HUES64 (cell line): ENCODE measurements around the gene TBC1D22A.
"Not testable (repeated sequence)": the region's sequence is repeated elsewhere in the genome, so short reads cannot be mapped to it uniquely, and the experiment has no call there.

Source experiments
- H3K27ac ChIP-seq: 2 replicates; pipeline ENCODE4 v1.7.0; 2013; ENCODE audit warnings: low read depth, low read length, inconsistent platforms
- H3K27me3 ChIP-seq: 2 replicates; pipeline ENCODE4 v1.6.1; 2013; ENCODE audit warnings: mild to moderate bottlenecking, low read length; ENCODE audit not compliant: insufficient read depth
- H3K36me3 ChIP-seq: 2 replicates; pipeline ENCODE4 v1.6.1; 2013; ENCODE audit warnings: mild to moderate bottlenecking, low read length; ENCODE audit not compliant: insufficient read depth
- H3K4me1 ChIP-seq: 2 replicates; pipeline ENCODE4 v1.6.1; 2013; ENCODE audit warnings: mild to moderate bottlenecking, low read length, moderate library complexity; ENCODE audit not compliant: insufficient read depth
- H3K4me3 ChIP-seq: 2 replicates; pipeline ENCODE4 v1.5.1; 2013; ENCODE audit warnings: mild to moderate bottlenecking, low read length, moderate library complexity
- H3K9ac ChIP-seq: 2 replicates; pipeline ENCODE4 v1.6.1; 2013; ENCODE audit warnings: mild to moderate bottlenecking, low read depth, low read length
- H3K9me3 ChIP-seq: 2 replicates; pipeline ENCODE4 v1.6.1; 2013; ENCODE audit warnings: low read depth, low read length; ENCODE audit not compliant: insufficient read depth
- WGBS: fragments of 150-250, 120-280 bp; methylation state at CpG from one replicate; pipeline ENCODE4 v1.1.7; 2013; ENCODE audit warnings: missing lambda C conversion rate; 5-methylcytosine and 5-hydroxymethylcytosine counted together

The TBC1D22A gene

DNA sequence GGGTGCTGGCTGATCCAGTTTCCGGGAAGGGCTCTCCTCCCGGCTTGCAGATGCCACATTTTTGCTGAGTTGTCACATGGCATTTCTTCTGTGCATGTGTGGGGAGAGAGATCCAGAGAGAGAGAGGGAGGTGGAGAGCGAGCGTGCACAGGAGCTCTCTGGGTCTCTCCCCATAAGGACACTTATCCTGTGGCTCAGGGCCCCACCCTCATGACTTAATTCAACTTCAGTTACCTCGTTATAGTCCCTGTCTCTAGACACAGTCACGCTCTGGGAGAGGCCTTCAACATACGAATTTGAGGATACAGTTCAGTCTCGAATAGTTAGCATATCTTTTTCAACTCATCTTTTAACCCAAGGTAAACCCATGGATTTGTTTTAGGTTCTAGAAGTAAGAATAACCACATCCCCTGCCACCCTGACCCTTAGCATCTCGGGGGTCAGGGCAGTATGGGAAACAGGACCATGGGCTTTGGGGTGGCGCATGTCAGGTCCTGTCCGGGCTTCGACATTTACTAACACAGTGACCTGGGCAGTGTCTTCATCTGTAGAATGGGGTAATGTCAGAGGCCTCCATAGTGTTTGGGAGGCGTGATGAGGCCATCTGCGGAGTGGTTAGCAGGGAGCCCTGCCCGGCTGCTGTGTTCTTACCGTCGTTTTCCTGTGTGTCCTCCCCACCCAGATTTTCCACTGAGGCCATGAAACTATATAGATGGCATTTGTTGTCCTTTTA is 46.9 kb downstream of the TBC1D22A start:
- Histone ChIP-seq H3K4me1 (0 out of 2 replicates have a peak, but pooled peaks cover 6% of the 10 kb centered on the region), H3K4me3 (no peak overlapping the region), H3K9ac (no peak overlapping the region), H3K9me3 (no peaks in the 10 kb centered on the region), H3K27ac (no peak overlapping the region), H3K36me3 (peaks cover 4% of the 10 kb centered on the region; the same call in 1 of the 2 replicates), H3K27me3 (no peaks in the 10 kb centered on the region)
- WGBS: 94% methylated on average over 17 of the region's 17 CpGs

DNA sequence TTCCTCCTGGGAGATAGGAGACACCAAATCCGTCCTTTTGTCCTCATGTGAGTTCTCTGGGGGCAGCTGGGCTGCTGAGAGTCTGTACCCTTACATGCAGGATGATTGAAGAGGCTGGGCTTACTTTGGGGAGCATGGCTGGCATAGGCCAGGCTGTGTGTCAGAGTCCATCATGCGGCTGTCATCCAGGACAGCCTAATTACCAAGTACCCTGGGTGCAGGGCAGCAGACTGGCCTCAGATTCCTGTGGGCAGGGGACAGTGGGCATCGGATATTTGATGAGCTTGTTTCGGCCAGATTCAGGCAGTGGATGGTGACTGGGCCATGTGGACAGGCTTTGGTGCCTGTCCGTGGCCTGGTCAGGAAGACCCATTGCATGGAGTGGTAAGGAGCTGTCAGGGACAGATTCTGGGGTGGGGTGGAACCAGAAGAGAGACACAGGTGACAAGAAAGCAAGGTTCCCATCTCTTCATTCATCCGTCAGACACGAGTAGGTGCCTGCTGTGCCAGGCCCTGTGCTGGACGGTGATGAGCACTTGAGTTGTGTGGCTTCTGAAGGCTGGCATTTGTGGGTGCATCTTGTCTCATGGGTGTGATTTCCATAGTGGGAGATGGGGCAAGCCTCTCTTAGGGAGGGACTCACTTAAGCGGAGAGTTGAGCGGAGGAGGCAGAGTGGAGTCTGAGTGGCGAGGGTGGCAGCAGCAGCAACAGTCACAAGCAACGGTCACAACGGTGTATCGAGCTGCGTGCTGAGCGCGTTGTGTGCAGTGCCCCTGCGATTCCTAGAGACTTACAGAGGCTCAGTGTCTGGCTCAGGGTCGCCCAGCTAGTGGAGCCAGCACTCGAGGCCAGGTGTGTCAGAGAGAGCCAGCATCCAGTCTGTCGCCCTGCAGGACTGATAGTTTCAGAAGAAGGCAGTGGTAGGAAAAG is 48.7 kb downstream of the TBC1D22A start:
- Histone ChIP-seq H3K27me3 (no peaks in the 10 kb centered on the region), H3K9ac (no peak overlapping the region), H3K36me3 (0 out of 2 replicates have a peak, but pooled peaks cover 4% of the 10 kb centered on the region), H3K4me1 (peaks cover 14% of the 10 kb centered on the region; the same call in 1 of the 2 replicates), H3K27ac (no peak overlapping the region), H3K9me3 (no peaks in the 10 kb centered on the region), H3K4me3 (no peak overlapping the region)
- WGBS: 94% methylated on average over 21 of the region's 21 CpGs

DNA sequence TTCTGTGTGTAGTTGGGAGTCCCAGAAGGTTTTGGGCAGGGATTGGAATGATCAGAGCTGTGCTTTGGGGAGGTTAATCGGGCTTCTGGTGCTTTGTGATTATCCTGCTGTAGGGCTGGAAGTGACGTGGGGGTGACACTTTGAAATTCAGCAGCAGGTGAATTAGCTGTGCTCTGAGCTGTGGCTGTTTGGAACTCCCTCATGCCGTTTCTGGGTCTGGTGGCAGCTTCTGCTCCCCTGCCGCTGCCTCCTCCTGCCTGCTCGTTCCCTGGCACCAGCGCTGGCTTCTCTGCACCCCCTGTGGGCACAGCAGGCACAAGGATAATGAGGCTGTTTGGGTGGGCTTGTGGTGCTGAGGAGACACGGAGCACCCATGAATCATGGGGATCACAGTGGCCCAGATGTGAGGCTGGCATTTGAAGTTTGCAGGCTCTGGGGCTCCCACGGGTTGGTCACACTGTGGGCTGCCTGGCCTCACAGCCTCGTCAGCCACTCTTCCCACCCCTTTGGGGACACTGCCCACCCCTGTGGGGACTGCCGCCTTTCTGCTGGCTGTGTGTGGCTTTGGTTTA is 49.7 kb downstream of the TBC1D22A start:
- H3K9ac ChIP-seq: no peak overlapping the region
- WGBS: 89% methylated on average over 10 of the region's 10 CpGs
- H3K4me1 ChIP-seq: peaks cover 12% of the 10 kb centered on the region; the same call in 1 of the 2 replicates
- no peaks in the 10 kb centered on the region for H3K9me3 ChIP-seq
- no peaks in the 10 kb centered on the region for H3K27me3 ChIP-seq
- 0 out of 2 replicates have a peak, but pooled peaks cover 4% of the 10 kb centered on the region for H3K36me3 ChIP-seq
- no peak overlapping the region for H3K4me3 ChIP-seq
- H3K27ac ChIP-seq: no peak overlapping the region

DNA sequence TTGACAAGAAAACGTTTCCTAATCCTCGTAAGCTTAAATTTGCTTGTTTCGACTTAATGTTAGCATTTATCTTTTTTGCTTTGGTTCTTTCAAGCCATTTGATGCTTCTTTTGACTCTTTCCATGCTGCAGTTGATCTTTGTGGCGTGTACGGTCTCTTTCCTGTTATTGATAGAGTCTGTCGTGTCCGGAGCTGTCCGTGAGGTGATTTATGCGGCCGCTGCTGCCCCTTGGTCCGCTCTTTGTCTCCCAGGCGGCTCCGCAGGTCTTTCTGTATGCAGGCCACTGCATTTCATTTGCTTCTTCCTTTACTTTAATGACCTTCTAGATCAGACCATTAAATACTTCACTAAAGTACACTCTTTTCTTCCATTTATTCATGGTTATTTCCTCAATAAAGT is 50.3 kb downstream of the TBC1D22A start:
- H3K9ac ChIP-seq: no peak overlapping the region
- no peaks in the 10 kb centered on the region for H3K9me3 ChIP-seq
- no peaks in the 10 kb centered on the region for H3K27me3 ChIP-seq
- H3K27ac ChIP-seq: no peak overlapping the region
- H3K36me3 ChIP-seq: no peaks in the 10 kb centered on the region
- H3K4me3 ChIP-seq: no peak overlapping the region
- WGBS: 93% methylated on average over 13 of the region's 13 CpGs
- H3K4me1 ChIP-seq: peaks cover 12% of the 10 kb centered on the region; the same call in 1 of the 2 replicates

DNA sequence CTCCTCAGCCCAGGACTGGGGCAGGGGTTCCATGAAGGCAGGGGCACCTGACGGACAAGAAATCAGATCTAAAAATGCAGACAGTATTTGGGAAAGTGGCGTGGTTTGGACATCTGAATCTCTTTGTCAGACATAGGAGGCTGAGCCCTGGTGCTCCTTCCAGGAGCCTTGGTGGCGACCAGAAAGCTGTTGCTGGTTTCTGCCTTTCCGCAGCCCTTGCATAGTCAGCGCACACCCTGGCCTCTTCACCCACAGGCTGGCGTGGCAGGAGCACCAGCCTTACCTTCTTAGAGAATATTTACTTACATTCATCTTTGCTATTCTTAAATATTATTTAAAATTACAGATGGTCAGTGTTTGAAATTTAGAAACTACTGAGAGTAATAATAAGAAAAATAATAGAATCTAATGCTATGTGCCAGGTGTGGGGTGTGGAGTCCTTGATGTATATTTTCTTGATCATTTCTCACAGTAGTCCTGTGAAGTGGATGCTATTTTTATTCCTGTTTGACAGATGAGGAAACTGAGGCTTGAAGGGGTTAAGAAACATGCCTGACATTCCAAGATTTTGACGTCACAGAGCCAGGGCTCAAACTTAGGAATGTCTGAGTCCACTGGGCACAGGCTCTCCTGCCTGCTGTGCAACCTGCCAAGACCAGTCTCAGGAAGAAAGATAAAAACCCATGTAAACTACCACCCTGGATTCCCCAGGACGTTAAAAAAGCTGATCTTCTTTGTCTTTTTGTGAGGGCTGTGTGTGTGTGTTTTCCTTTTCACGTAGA is 51.6 kb downstream of the TBC1D22A start:
- no peaks in the 10 kb centered on the region for H3K36me3 ChIP-seq
- no peak overlapping the region for H3K4me3 ChIP-seq
- peaks cover 12% of the 10 kb centered on the region; the same call in 1 of the 2 replicates for H3K4me1 ChIP-seq
- H3K27me3 ChIP-seq: no peaks in the 10 kb centered on the region
- no peak overlapping the region for H3K27ac ChIP-seq
- WGBS: 87% methylated on average over 8 of the region's 9 CpGs
- no peaks in the 10 kb centered on the region for H3K9me3 ChIP-seq
- H3K9ac ChIP-seq: no peak overlapping the region

DNA sequence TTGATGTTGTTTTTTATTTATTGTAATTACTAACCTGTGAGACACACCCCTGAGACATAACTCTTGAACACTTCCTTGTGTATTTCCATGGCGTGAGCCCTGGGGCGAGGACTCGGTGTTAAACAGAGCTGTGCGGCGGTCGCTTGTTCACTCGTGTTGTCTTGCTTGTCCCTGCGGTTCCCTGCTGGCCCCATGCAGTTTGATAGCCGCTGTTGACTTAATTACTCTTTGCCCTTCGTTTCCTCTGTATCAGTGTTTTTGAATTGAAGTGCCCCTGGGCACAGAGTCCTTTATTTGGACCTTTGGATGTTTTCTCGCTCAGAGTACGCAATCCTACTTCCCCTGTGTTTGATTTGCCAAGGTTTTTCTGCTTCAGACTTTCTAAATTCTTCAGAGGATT is 52.7 kb downstream of the TBC1D22A start:
- Histone ChIP-seq H3K9ac (no peak overlapping the region), H3K36me3 (no peaks in the 10 kb centered on the region), H3K9me3 (0 out of 2 replicates have a peak, but pooled peaks cover under 1% of the 10 kb centered on the region), H3K27ac (no peak overlapping the region), H3K27me3 (no peaks in the 10 kb centered on the region), H3K4me1 (peaks cover 12% of the 10 kb centered on the region; the same call in 1 of the 2 replicates), H3K4me3 (no peak overlapping the region)
- 95% methylated on average over 12 of the region's 12 CpGs for WGBS

DNA sequence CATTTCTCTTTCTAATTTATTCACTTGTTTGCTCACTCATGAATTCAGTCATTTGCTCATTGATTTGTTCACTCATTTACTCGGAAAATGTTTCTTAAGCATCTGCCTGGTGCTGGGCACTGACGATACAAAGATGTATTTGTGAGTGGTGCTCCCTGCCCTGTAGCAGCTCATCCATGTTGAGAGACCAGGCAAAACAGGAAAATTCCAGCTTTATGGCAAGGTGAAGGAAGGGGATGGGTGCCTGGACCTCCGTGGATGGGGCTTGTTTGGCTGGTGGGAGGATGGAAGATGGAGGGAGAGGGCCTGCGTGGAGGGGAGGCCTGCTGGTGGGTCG is 53.1 kb downstream of the TBC1D22A start:
- H3K9me3 ChIP-seq: 0 out of 2 replicates have a peak, but pooled peaks cover 4% of the 10 kb centered on the region
- no peaks in the 10 kb centered on the region for H3K27me3 ChIP-seq
- H3K4me3 ChIP-seq: no peak overlapping the region
- H3K9ac ChIP-seq: no peak overlapping the region
- WGBS: 84% methylated on average over 5 of the region's 5 CpGs
- no peak overlapping the region for H3K27ac ChIP-seq
- peaks cover 12% of the 10 kb centered on the region; the same call in 1 of the 2 replicates for H3K4me1 ChIP-seq
- H3K36me3 ChIP-seq: no peaks in the 10 kb centered on the region

DNA sequence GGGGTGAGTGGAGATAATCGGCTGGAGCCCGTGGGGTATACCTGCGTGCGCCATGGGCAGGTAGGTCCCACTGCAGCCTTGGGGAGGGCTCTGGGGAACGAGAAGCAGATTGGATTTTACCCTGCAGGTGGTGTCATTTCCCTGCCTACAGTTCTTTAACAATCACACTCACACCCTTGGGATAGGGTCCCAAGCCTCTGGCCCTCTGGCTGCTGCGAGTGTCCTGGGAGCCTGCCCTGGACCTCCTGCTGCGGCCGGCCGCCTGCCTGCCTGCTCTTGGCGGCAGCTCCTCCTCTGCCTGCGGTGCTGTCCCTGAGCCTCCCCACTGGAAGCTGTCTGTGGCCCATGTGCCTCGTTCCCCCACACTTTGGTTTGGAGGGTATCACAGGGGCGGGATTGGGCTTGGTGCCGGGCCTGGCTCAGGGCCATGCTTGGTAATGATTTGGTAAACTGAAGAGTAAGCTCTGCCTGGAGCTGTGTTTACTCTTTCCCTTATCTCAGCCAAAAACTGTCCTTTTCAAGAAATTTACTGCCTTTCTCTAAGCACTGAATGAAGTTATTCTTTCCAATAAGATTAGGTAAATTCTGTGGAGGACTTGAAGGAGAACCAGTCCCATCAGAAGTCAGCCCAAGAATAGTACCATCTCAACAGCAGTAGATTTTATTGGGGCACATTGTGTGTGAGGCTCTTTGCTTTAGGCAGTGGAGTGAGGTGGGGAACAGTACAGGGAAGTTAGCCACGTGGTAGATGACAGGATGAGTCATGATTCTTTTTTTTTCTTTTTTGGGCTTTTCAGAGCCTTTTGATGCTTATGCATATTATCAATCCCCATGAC is 53.7 kb downstream of the TBC1D22A start:
- H3K27ac ChIP-seq: no peak overlapping the region; the same call in 1 of the 2 replicates

DNA sequence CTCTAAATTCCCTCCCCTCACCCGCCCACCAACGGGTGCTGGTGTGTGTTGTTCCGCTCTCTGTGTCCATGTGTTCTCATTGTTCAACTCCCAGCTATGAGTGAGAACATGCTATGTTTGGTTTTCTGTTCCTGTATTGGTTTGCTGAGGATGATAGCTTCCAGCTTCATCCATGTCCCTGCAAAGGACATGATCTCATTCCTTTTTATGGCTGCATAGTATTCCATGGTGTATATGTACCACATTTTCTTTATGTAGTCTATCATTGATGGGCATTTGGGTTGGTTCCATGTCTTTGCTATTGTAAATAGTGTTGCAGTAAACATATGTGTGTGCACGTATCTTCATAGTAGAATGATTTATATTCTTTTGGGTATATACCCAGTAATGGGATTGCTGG is 54.9 kb downstream of the TBC1D22A start:
- not testable (repeated sequence) for H3K27me3 ChIP-seq, H3K36me3 ChIP-seq, H3K27ac ChIP-seq, H3K9ac ChIP-seq, H3K4me3 ChIP-seq, H3K9me3 ChIP-seq
- peaks cover 12% of the 10 kb centered on the region; the same call in 1 of the 2 replicates for H3K4me1 ChIP-seq
- WGBS: 100% methylated on average over 4 of the region's 4 CpGs

More for the DNA sequence above, 53.7 kb downstream of the TBC1D22A start:
- Histone ChIP-seq H3K4me1 (peaks cover 12% of the 10 kb centered on the region; the same call in 1 of the 2 replicates), H3K27me3 (no peaks in the 10 kb centered on the region), H3K36me3 (no peaks in the 10 kb centered on the region), H3K9me3 (0 out of 2 replicates have a peak, but pooled peaks cover 4% of the 10 kb centered on the region), H3K4me3 (no peak overlapping the region), H3K9ac (no peak overlapping the region)
- WGBS: 75% methylated on average over 14 of the region's 15 CpGs

DNA sequence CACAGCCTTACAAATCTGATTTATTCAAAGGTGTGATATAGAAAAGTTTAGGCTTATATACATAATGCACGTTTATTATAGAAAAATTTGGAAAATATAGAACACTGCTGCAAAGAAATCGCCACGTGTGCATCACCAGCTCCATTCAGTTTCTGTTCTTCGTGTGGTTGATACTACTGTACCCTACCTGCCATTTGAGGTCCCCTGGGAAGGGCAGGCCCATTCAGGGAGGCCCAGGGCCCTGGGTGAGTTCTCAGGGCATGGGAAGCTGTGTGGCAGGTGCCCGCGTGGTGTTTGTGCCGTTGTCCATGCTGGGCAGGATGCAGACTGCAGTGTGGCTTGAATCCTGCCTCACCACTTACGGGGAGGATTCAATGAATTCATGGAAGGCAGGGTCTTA is 60.8 kb downstream of the TBC1D22A start:
- Histone ChIP-seq H3K36me3 (no peaks in the 10 kb centered on the region), H3K27ac (no peak overlapping the region), H3K4me1 (no peaks in the 10 kb centered on the region), H3K27me3 (no peaks in the 10 kb centered on the region), H3K9ac (no peak overlapping the region), H3K9me3 (0 out of 2 replicates have a peak, but pooled peaks cover 4% of the 10 kb centered on the region), H3K4me3 (no peak overlapping the region)
- 94% methylated on average over 8 of the region's 8 CpGs for WGBS
